SHP77 (cell line): ENCODE data around the gene KCNG2.

Experiments
- DNase-seq, 2 experiments: peaks; one replicate each; lab custom pipeline; 2025; lab: John Stamatoyannopoulos, UW

KCNG2 gene

DNA sequence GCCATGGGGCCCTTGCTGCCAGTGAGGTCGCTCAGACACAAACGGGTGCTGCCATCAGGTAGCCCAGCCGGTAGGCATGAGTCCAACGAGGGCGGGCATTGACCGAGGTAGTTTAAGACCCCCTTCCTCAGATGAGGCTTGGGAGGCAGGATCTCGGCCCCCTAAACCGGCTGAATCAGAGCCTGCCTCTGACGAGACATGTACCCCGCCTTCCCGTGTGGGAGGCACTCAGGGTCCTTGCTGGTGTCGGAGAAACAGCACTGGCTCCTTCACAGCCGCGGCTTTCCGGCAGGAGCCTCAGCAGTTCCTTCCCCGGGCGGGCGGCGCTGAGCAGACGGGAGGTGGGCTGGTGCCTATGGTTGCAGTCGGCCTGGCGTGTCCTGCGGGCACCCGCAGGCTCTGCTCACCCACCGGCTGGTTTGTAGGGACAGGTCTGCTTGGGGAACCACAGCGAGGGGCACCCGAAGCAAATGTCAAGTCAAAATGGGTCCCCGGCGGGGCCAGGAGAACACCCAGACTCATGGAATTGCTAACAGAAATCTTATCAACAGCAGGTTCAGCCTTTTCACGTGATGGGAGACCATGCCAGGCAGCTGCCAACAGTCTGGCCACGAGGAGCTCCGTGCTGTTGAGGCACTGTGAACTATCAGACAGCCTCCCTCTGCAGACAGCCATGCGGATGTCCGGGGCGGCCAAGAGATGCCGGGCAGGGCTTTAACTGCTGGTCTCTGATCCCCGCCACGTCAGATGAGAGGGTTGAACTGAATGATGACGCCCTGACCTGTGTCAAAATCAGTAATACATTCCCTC is 2.8 kb downstream of the KCNG2 start:
- no peak for DNase-seq

DNA sequence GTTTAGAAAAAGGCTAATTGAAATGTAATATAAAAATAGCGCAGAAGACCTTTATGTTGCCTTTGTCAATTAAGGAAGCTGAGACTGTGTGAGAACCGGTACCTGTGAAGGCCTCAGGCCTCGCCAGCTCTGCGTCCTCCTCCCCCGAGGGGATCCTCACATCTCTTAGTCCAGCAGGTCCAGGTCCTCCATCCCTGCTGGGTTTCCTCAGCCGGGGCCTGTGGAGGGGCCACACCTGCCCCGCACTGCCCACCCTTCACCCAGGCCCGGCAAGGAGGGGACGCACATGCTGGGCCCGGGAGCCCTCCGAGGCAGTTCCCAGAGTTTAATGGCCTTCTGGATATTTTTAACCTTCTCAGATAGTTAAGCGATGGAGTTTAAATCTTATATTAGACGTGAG is 3.5 kb downstream of the KCNG2 start:
- DNase-seq = no peak

DNA sequence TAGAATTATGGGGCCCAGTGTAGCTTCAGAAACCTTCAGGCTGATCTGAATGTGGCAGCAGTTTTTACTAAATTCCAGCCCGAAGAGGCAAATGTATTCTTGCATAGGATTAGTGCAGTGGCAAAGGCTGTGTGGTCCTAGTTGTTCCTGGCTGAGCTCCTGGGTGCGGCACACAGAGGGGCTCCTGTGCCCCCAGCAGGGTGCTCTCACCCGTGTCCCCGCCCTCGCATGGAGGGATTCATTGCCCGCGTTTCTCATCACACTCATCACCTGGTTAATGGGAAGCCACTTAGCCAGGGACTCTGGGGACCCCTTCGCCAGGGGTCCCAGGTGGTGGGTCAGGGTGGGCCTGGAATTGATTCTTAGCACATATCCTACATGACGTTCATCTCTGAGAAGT is 3.9 kb downstream of the KCNG2 start:
- DNase-seq = no peak

DNA sequence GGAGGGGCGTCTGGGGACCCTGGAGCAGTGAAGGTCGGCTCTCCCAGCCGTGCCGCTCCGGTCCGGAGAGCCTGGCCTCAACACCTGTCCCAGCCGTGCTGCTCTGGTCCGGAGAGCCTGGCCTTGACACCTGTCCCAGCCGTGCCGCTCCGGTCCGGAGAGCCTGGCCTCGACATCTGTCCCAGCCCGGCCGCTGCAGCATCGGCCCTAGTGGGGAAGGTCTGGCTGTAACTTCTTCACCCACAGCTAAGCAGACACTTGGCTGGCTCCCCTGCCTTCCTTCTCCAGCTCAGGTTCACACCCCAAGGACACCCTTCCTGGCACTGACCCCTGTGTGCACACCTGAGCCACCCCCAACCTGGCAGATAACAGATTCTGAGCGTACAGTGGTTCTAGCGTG is 4.6 kb downstream of the KCNG2 start:
- DNase-seq = no peak

DNA sequence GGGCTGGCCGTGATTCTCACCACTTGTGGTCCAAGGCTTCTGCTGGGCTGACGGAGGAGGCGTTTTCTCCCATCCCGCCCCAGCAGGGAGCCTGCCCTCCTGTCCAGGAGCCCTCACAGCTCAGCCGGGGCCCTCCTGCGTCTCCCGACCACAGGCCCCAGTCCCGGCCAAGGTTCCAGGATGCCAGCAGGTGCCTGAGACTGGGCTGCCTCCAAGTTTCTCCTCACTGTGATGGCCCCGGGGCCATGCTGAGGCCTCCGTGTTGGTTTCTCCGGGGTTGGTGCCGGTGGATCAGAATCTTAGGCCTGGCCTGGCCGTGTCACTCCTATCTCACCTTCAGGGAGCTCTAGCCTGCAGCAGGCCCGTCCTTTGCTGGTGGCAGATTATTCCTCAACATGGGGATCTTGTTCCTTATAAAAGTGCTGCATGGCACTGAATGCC is 5.9 kb downstream of the KCNG2 start:
- no peak for DNase-seq

DNA sequence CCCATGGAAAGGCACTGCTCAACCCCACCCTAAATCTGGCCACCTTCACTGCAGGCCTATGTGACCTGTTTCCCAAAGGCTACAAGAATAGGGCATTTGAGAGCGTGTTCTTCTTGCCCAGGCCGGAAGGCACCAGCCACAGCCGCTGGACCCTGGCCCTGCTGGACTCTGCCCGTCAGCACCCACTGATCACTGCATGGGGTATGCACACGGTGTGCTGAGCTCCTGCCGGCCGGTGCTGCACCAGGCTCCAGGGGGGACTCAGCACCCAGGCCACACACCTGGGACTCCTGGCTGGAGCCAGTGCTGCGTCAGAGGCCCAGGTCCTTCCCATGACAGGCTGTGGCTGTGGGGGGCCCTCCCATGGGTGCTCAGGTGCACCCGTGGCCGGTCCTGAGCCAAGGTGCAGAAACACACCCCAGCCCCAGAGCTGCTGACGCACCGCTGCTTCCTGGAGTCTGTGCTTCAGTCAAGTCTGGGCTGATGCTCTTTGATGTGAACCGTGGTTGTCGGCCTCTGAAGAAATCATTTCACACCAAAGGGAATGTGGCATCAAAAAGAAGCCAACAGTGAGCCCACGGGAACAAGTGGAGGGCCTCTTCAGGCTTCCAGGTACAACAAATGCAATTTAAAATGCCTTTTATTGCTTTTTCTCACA is 6.5 kb downstream of the KCNG2 start:
- DNase-seq = no peak

DNA sequence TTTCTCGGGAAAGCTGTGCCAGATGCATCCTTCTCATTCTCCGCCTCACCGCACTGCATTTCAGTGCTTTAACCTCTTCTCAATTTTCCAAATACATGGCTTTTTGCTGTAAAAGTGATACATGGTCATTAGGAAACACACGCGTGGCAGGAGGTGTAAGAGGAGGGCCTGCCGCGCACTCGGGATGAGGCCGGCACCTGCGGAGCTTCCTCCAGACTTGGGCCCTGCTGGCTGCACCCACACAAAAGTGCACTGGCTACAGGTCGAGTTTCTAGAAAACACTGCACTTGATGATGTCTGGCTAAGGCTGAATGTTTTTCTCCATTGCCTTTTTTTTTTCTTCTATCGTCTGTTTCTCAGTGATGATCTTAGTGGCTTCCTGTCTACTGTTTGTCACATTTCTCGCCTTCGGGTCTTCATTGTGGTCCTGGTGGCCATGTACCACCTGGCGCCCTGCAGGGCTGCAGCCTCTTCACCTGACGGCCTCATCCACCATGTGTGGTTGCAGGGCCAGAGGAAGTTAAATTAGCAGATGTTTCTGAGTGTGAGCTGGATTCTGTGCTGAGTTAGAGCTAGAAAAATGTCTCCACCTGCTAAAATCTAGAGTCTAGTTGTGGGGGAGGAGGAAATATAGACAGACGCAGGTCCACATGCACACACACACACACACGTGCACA is 7.6 kb downstream of the KCNG2 start:
- no peak for DNase-seq

DNA sequence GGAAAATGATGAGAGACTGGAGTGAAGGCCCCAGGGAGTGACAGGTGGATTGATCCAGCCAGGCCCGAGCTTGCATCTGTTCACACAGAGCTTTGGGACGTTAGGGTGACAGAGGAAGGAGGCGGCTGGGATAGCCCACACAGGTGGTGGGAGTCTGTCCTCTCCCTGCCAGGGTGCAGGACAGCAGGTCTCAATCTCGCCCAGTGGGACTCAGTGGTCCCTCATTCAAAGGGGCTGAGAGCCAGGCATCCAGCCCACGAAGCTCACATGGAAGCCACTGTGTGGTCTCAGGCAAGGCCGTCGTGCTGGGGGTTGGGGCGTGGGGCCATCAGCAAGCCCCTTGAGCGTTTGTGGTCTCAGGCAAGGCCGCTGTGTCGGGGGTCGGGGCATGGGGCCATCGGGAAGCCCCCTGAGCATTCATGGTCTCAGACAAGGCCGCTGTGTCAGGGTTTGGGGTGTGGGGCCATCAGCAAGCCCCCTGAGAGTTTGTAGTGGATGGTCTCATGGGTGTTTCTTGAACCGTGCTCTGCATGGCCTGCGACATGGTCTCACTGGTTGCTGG is 8.3 kb downstream of the KCNG2 start:
- DNase-seq = no peak

DNA sequence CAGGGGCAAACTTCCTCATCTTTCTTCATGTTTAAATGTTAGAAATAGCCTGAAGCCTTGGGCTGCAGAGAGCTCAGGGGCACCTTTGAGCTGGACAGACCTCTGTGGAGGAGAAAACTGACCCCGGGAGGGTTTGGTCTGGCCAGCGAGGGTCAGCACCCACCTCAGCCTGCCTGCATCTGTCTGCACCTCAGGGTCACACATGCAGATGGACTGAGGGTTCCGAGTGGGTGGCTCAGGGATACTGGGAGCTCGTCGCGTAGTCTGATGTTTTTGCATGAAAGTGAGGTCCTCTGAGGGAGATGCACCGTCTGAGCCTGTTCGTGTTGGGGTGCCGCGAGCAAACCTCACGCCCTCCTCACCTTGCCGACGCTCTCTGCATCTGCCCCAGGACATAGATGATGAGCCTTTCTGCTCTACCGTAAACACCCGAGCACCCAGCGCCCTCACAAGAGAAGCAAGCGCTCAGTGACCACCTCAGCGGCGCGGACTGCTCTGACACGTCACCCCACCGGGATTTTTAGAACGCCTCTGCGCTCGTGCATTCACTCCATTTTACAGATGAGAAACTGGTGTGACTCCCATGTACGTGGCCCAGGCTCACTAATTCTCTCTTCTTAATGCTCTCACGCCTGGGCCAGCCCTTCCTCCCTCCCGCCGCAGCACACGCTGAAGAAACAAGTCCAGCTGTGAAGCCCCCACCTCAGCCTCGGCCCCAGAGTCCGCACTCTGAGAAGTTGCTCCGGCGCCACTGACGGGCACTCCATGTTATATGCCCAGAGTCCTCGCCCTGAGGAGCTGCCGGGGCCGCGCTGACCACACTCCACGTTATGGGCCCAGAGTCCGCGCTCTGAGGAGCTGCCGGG is 9.5 kb downstream of the KCNG2 start:
- no peak for DNase-seq

DNA sequence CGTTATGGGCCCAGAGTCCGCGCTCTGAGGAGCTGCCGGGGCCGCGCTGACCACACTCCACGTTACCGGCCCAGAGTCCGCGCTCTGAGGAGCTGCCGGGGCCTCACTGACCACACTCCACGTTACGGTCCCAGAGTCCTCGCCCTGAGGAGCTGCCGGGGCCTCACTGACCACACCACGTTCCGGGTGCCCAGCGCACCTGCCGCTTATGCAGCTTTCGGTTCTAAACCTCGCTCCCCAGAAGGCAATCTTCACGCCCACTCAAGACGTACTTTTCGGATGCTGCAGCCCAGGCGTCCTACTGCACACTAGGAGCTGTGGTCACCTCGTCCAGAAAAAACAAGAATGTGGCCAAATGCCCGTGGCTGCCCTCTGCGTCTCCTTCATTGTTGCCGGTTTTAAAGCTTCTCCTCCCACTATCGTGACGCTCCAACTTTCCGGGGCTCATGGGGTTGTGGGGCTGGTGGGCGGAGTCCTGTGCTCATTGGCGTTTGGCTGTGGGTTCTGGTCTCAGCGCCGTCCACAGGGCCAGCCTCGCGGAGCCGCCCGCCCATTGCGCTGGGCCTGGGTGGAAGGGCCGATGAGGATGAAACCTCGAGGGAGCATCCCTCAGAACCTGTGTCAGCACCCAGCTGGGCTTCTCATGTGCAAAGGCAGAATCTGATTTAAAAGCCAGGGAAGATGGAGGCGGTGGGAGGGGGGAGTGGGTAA is 11.9 kb downstream of the KCNG2 start:
- no peak for DNase-seq

DNA sequence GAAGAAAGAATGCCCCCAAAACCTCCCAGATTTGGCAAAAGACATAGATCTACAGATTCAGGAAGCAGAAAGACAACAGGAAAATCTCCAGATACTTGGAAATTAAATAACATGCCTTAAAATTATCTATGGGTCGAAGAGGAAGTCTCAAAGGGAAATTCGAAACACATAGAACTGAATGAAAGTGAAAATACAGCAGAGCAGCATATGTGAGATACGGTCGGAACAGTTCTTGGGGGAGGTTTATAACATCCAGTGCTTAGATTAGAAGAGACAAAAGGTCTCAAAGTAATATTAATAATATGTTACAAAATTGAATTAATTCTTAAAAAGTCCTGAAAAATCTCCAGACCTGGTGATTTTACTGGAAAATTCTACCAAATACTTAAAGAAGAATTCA is 14.3 kb downstream of the KCNG2 start:
- DNase-seq = no peak

DNA sequence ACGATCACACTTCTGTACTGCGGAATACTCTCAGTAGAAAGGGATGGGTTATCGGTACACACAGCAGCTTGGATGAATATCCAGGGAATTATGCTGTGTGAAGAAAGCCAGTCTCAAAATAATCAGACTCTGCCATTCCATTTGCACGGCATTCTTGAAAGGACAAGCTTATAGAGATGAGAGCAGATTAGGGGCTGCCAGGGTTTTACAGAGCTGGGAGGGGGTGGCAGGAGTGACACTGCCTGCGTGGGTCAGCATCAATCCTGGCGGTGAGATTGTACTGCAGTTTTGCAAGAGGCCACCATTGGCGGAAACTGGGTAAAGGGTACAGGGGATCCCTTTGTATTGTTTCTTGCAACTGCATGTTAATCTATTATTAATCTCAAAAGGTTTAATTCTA is 16.6 kb downstream of the KCNG2 start:
- DNase-seq = no peak

DNA sequence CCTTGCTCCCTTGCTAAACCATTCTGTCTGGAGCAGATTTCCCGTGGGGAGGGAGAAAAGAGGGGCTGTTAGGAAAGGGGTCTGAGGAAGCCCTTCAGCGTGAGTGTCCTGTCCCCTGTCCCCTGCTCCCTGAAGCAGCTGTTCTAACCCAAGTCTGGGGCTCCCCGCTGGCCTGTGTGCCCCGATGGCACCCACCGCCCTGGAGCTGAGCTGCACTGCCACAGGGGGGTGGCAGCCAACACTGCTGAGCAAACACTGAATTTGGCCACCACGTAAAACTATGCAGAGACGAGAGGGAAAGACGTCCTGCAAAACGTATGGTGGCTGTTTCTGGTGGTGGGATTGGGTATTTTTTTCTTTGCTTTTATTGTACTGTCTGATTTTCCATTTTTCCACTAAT is 17.9 kb downstream of the KCNG2 start:
- no peak for DNase-seq

DNA sequence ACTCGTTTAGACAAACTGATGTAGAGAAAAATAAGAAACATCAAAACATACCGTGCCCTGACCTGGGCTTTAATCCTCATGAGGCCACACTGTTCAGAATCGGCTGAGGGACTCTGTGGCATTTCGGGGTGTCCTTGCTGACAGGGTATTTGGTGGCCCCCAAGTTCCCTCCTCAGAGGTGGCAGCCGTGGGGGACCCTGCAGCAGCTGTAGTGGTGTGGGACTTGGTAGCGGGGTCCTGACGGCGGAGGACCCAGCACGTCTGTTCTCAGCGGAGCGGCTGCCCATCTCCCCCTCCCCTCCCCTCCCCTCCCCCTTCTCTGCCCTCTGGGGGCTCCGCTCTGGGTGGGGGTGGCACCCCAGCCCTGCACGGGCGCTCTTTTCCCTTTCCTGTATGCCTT is 18.4 kb downstream of the KCNG2 start:
- no peak for DNase-seq

DNA sequence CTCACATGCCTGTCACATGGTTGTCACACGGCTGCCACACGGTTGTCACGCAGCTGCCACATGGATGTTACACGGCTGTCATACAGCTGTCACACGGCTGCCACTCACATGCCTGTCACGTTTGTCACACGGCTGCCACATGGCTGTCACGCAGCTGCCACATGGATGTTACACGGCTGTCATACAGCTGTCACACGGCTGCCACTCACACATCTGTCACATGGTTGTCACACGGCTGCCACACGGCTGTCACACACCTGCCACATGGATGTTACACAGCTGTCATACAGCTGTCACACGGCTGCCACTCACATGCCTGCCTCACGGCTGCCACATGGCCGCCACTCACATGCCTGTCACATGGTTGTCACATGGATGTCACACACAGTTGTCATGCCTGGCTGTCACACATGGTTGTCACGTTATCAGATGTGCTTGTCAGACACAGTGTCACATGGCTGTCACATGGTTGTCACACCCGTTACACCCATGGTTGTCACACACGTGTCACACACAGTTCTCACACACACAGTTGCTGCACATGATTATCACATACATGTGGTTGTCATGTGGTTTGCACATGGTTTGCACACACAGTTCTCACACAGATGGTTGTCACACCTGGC is 19.4 kb downstream of the KCNG2 start:
- DNase-seq = no peak

DNA sequence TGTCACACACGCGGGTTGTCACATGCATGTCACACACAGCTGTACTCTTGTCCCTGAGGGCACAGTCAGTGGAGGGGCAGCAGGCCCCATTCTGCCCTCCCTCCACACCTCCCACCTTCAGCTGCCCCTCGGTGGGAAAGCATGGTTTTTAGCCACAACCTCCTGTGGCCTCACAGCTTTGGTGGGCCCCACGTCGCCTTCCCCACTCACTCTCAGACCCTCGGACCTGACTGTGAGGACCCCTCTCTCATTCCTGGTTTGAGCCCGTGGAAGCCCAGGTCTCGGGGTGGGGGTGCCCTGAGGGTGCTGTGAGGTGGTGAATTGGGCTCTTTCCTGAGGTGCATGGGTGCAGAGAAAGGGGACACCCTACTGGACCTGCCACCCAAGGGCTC is 19.9 kb downstream of the KCNG2 start:
- no peak for DNase-seq

DNA sequence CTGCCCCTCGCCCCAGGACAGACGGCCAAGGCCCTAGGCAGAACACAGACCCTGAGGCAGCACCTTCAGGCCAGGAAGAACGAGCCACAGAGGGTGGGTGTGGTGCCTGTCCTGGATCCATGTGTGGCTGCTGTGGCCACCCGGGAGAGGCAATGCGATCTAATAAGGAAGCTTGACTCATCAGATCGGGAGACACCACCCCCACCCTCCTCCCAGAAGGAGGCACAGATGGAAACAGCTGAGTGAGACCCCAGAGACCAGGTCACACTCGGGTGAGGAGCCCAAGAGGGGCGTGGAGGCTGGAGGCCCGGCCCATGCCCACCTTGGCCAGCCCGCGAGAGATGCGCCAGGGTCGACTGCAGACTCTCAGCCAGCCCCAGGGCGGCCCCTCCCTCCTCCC is 20.3 kb downstream of the KCNG2 start:
- no peak for DNase-seq

DNA sequence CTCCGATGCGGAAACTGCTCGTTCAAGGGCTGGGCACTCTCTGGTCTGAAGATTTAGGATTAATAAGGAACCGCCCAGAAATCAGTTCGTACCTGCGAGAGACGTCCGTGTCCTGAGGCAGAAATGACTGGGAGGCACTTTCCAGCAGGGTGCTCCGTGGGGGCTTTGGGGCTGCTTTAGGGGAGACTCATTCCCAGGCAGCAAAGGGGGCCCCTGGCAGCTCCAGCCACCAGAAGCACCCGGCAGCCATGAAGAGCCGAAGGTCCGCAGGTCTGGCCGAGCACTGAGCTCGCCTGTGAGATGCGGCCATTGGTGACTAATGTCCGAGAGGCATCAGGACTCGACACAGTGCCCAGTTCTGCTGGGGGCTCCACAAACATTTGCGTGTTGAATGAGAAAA is 20.9 kb downstream of the KCNG2 start:
- DNase-seq = no peak

DNA sequence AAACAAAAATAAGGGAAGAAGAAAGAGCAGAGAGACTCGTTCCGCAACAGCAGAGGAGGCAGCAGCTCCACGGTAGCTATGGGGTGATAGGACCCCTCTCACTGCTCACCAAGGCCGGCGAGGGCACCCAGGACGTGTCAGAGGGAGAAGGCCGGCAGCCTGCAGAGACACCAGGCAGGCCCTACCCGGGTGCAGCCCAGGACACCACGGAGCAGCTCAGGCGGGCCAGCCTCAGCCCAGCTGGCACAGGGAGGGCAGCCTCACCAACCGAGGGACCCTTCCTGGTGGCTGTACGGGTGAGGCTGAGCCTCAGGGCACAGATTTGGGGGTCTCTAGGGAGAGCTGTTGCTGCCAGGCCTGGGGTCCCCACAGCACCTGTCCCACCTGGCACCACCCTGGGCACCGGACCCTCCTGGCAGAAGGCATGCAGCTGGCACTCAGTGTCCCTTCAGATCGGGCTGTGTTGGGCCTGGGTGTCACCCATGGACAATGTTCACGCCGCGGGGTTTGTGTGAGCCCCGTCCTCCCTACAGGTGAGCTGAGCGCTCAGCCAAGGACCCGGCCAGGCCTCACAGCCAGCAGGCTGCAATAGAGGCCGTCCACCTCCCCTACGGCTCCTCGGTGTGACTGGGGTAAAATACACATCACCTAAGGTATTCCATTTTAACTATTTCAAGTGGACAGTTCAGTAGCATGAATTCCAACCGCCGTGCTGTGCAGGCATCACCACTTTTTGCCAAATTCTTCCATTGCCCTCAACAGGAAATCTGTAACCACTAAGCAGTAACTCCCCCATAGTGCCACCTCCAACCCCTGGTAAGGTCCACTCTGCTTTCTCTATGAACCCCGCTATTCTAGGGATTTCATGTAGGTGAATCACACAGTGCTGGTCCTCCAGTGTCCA is 21.6 kb downstream of the KCNG2 start:
- no peak for DNase-seq

DNA sequence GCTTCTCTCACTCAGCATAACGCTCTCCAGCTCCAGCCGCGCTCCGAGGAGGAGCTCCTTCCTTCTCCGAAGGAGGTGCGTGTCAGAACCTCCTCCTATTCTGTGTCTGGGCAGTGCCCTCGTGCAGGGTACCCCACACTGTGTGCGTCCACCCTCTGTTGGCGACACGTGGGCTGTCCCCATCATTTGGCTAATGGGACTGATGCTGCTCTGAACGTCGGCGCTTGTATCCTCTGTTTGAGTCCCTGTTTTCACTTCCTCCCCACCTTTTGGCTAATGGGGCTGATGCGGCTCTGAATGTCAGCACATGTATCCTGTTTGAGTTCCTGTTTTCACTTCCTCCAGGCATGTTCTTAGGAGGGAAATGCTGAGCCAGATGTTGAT is 22.2 kb downstream of the KCNG2 start:
- no peak for DNase-seq
